MM.1S (cell line): ENCODE results near the gene C1orf146.

Experiments
- DNase-seq: peaks from one replicate; pipeline ENCODE4 v3.0.0-alpha.2; 2015
- H2AFZ ChIP-seq: fragments of 300-600 bp; sonication (generic); 2 replicates; pipeline ENCODE4 v1.6.0; 2016; ENCODE audit warnings: antibody characterized with exemption, low read length
- H3F3A ChIP-seq: fragments of 300-600 bp; sonication (generic); 2 replicates; pipeline ENCODE4 v1.6.1; 2016; ENCODE audit warnings: mild to moderate bottlenecking, antibody characterized with exemption, low read length, moderate library complexity, mixed read lengths; ENCODE audit not compliant: insufficient read depth
- H3K27ac ChIP-seq: fragments of 300-600 bp; sonication (generic); 2 replicates; pipeline ENCODE4 v1.5.1; 2016; ENCODE audit warnings: mild to moderate bottlenecking, low read length
- H3K27me3 ChIP-seq: fragments of 300-600 bp; sonication (generic); replicated peaks from 2 replicates; pipeline ENCODE4 v1.6.0; 2016; ENCODE audit warnings: low read length; ENCODE audit not compliant: insufficient read depth
- H3K36me3 ChIP-seq: fragments of 300-600 bp; sonication (generic); replicated peaks from 2 replicates; pipeline ENCODE4 v1.6.1; 2016; ENCODE audit warnings: mild to moderate bottlenecking, low read length, mixed read lengths; ENCODE audit not compliant: insufficient read depth
- H3K4me1 ChIP-seq: fragments of 300-600 bp; sonication (generic); 2 replicates; pipeline ENCODE4 v1.6.1; 2016; ENCODE audit warnings: low read length, mixed read lengths
- H3K4me2 ChIP-seq: fragments of 300-600 bp; sonication (generic); 2 replicates; pipeline ENCODE4 v1.6.0; 2016; ENCODE audit warnings: low read depth, low read length
- H3K4me3 ChIP-seq: fragments of 300-600 bp; sonication (generic); 2 replicates; pipeline ENCODE4 v1.5.1; 2016; ENCODE audit warnings: low read length, mixed read lengths
- H3K79me2 ChIP-seq: fragments of 300-600 bp; sonication (generic); 2 replicates; pipeline ENCODE4 v1.6.1; 2016; ENCODE audit warnings: mixed run types, low read length, mixed read lengths
- H3K9ac ChIP-seq: fragments of 300-600 bp; sonication (generic); 2 replicates; pipeline ENCODE4 v1.6.1; 2016; ENCODE audit warnings: low read length, mixed read lengths
- H3K9me2 ChIP-seq: fragments of 300-600 bp; sonication (generic); replicated peaks from 2 replicates; pipeline ENCODE4 v1.6.1; 2016; ENCODE audit warnings: mild to moderate bottlenecking, low read length, mixed read lengths; ENCODE audit not compliant: insufficient read depth
- H3K9me3 ChIP-seq: fragments of 300-600 bp; sonication (generic); replicated peaks from 2 replicates; pipeline ENCODE4 v1.6.1; 2016; ENCODE audit warnings: mild to moderate bottlenecking, low read length, mixed read lengths; ENCODE audit not compliant: insufficient read depth
- H4K20me1 ChIP-seq: fragments of 300-600 bp; sonication (generic); 2 replicates; pipeline ENCODE4 v1.6.1; 2016; ENCODE audit warnings: mild to moderate bottlenecking, low read length, moderate library complexity, mixed read lengths; ENCODE audit not compliant: insufficient read depth
- CTCF ChIP-seq: fragments of 300-600 bp; sonication (generic); IDR thresholded peaks from 2 replicates; pipeline ENCODE4 v1.5.1; 2016; ENCODE audit warnings: antibody characterized with exemption, low read length, mixed read lengths
- EZH2 ChIP-seq: fragments of 300-600 bp; sonication (generic); optimal IDR thresholded peaks from 2 replicates; pipeline ENCODE3; 2017; ENCODE audit warnings: low read depth, mild to moderate bottlenecking, antibody characterized with exemption, low read length, mixed read lengths
- EZH2phosphoT487 ChIP-seq: fragments of 300-600 bp; sonication (generic); IDR thresholded peaks from 2 replicates; pipeline ENCODE4 v1.6.1; 2018; ENCODE audit warnings: antibody characterized with exemption, low read length

C1orf146 gene

GRCh38 chr1:92217721-92218120, at the start of gene C1orf146:
C1orf146 (plus strand) TSS chr1:92217915; CDS start chr1:92231421, 13,506 bp downstream.
- no peak for DNase-seq
- H3K4me3 ChIP-seq = no peak within 1 kb of the TSS
- no peak within 1 kb of the TSS for H3K4me2 ChIP-seq
- H2AFZ ChIP-seq = no peak within 1 kb of the TSS
- no peaks in the 10 kb centered on the region for H4K20me1 ChIP-seq
- no peak within 1 kb of the TSS for H3K27ac ChIP-seq
- TF ChIP-seq CTCF (no peak), EZH2phosphoT487 (no peak), EZH2 (no peak)
- no peaks in the 10 kb centered on the region for H3F3A ChIP-seq
- no peaks in the 10 kb centered on the region for H3K9me2 ChIP-seq
- H3K27me3 ChIP-seq = no peaks in the 10 kb centered on the region
- H3K9ac ChIP-seq = no peak within 1 kb of the TSS
- no peaks in the 10 kb centered on the region for H3K9me3 ChIP-seq
- no peaks in the 10 kb centered on the region for H3K36me3 ChIP-seq
- H3K4me1 ChIP-seq = no peaks in the 10 kb centered on the region
- H3K79me2 ChIP-seq = no peaks in the 10 kb centered on the region

DNA sequence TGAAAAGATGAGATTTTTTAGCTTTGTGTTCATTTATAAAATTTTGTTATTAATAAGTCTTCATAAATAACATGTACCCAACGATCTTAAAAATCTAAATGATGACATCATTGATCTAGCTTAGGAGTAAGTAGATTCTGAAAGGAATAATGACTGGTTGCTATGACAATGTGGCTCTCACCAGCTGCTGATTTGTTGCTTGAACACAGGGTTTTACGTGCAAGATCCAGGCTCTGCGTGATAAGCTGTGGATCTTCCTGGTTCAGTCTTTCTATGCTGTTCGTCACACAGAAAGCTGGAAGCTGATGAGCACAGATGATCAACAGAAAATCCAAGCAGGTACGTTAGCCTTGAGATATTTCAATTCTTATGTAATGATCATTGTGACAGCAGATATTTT, 49.1 kb upstream of the C1orf146 start:
- H4K20me1 ChIP-seq = no peaks in the 10 kb centered on the region
- no peak for DNase-seq
- no peaks in the 10 kb centered on the region for H3K79me2 ChIP-seq
- H3K9ac ChIP-seq = no peak overlapping the region
- TF ChIP-seq EZH2phosphoT487 = no peak
- no peak for TF ChIP-seq EZH2
- no peak for TF ChIP-seq CTCF
- H3K27ac ChIP-seq = no peak overlapping the region
- no peak overlapping the region for H3K4me2 ChIP-seq
- no peak overlapping the region for H3K4me3 ChIP-seq
- H3K36me3 ChIP-seq = no peaks in the 10 kb centered on the region
- H3K9me3 ChIP-seq = no peaks in the 10 kb centered on the region
- H3K27me3 ChIP-seq = no peaks in the 10 kb centered on the region
- H3F3A ChIP-seq = no peaks in the 10 kb centered on the region
- H3K4me1 ChIP-seq = no peaks in the 10 kb centered on the region
- no peak overlapping the region for H2AFZ ChIP-seq
- H3K9me2 ChIP-seq = no peaks in the 10 kb centered on the region

GRCh38 chr1:92169214-92170005, 48.3 kb upstream of the C1orf146 start:
- H3K27ac ChIP-seq = no peak overlapping the region
- H3F3A ChIP-seq = no peaks in the 10 kb centered on the region
- no peaks in the 10 kb centered on the region for H3K36me3 ChIP-seq
- no peak overlapping the region for H3K9ac ChIP-seq
- TF ChIP-seq CTCF = no peak
- no peaks in the 10 kb centered on the region for H3K4me1 ChIP-seq
- no peak for DNase-seq
- no peaks in the 10 kb centered on the region for H3K9me3 ChIP-seq
- no peak overlapping the region for H3K4me3 ChIP-seq
- H3K79me2 ChIP-seq = no peaks in the 10 kb centered on the region
- H3K27me3 ChIP-seq = no peaks in the 10 kb centered on the region
- no peaks in the 10 kb centered on the region for H4K20me1 ChIP-seq
- H3K4me2 ChIP-seq = no peak overlapping the region
- H2AFZ ChIP-seq = no peak overlapping the region
- no peaks in the 10 kb centered on the region for H3K9me2 ChIP-seq
